Neural cell (in vitro differentiated cells): Measurements from ENCODE around the gene PTCD1. TPM values are rescaled to one million over a fixed set of nuclear protein-coding genes. Genes with fewer than 3 reads are reported as not detected.

Source experiments
- H2AFZ ChIP-seq: fragments of 200-600, 300-800 bp; sonication (generic), shearing (Covaris generic); 2 replicates; pipeline ENCODE4 v1.6.0; 2014; ENCODE audit warnings: low read depth, mild to moderate bottlenecking, antibody characterized with exemption, low read length, moderate library complexity
- H3F3A ChIP-seq: fragments of 200-600 bp; shearing (Covaris generic); 2 replicates; pipeline ENCODE4 v1.6.1; 2016; ENCODE audit warnings: mild to moderate bottlenecking, moderate library complexity, mixed read lengths, antibody characterized with exemption, low read length; ENCODE audit not compliant: insufficient read depth, poor library complexity, severe bottlenecking
- H3K27ac ChIP-seq: fragments of 200-600, 300-800 bp; sonication (generic), shearing (Covaris generic); 2 replicates; pipeline ENCODE4 v1.5.1; 2014; ENCODE audit warnings: mild to moderate bottlenecking, low read length, moderate library complexity
- H3K27me3 ChIP-seq: fragments of 300-800, 200-600 bp; sonication (generic), shearing (Covaris generic); 2 replicates; pipeline ENCODE4 v1.6.0; 2014; ENCODE audit warnings: mild to moderate bottlenecking, low read depth, low read length, moderate library complexity; ENCODE audit not compliant: insufficient read depth
- H3K36me3 ChIP-seq: fragments of 300-800, 200-600 bp; sonication (generic), shearing (Covaris generic); 2 replicates; pipeline ENCODE4 v1.5.1; 2014; ENCODE audit warnings: mild to moderate bottlenecking, antibody characterized with exemption, low read length, moderate library complexity; ENCODE audit not compliant: insufficient read depth
- H3K4me2 ChIP-seq: fragments of 300-800, 200-600 bp; sonication (generic), shearing (Covaris generic); 2 replicates; pipeline ENCODE4 v1.6.0; 2014; ENCODE audit warnings: mild to moderate bottlenecking, low read length
- H3K4me3 ChIP-seq: fragments of 300-800, 200-600 bp; sonication (generic), shearing (Covaris generic); 2 replicates; pipeline ENCODE4 v1.5.1; 2014; ENCODE audit warnings: mild to moderate bottlenecking, low read length, moderate library complexity
- H3K79me2 ChIP-seq: fragments of 200-600 bp; shearing (Covaris generic); replicated peaks from 2 replicates; pipeline ENCODE4 v1.6.0; 2014; ENCODE audit warnings: mild to moderate bottlenecking, low read length, moderate library complexity; ENCODE audit not compliant: insufficient read depth
- H3K9ac ChIP-seq: fragments of 300-800, 200-600 bp; sonication (generic), shearing (Covaris generic); 2 replicates; pipeline ENCODE4 v1.6.1; 2016; ENCODE audit warnings: mild to moderate bottlenecking, low read length, mixed read lengths
- H3K9me2 ChIP-seq: fragments of 200-600 bp; shearing (Covaris generic); 2 replicates; pipeline ENCODE4 v1.6.1; 2016; ENCODE audit warnings: mild to moderate bottlenecking, low read length, mixed read lengths; ENCODE audit not compliant: insufficient read depth
- H3K9me3 ChIP-seq: fragments of 200-600, 300-800 bp; sonication (generic), shearing (Covaris generic); 2 replicates; pipeline ENCODE4 v1.6.1; 2016; ENCODE audit warnings: mild to moderate bottlenecking, mixed run types, low read length, moderate library complexity, mixed read lengths
- H4K20me1 ChIP-seq: fragments of 200-600 bp; shearing (Covaris generic); 2 replicates; pipeline ENCODE4 v1.6.1; 2016; ENCODE audit warnings: mild to moderate bottlenecking, mixed run types; ENCODE audit not compliant: insufficient read depth
- CTCF ChIP-seq: fragments of 450-650 bp; IDR thresholded peaks from 2 replicates; pipeline ENCODE4 v1.5.1; 2014; ENCODE audit warnings: antibody characterized with exemption, mild to moderate bottlenecking, moderate library complexity; ENCODE audit not compliant: poor library complexity, severe bottlenecking
- EP300 ChIP-seq: fragments of 450-650 bp; conservative IDR thresholded peaks from 2 replicates; pipeline ENCODE4 v1.6.1; 2014; ENCODE audit warnings: antibody characterized with exemption, mild to moderate bottlenecking, moderate library complexity; ENCODE audit not compliant: poor library complexity, severe bottlenecking
- EZH2 ChIP-seq: fragments of 200-600, 300-800 bp; shearing (Covaris generic), sonication (generic); IDR thresholded peaks from 2 replicates; pipeline ENCODE4 v1.6.1; 2014; ENCODE audit warnings: antibody characterized with exemption, low read length, borderline replicate concordance, mild to moderate bottlenecking; ENCODE audit not compliant: insufficient read depth, poor library complexity, severe bottlenecking
- MXI1 ChIP-seq: fragments of 450-650 bp; conservative IDR thresholded peaks from 2 replicates; pipeline ENCODE4 v1.6.1; 2014; ENCODE audit warnings: antibody characterized with exemption, mild to moderate bottlenecking; ENCODE audit not compliant: poor library complexity, severe bottlenecking
- POLR2AphosphoS5 ChIP-seq: IDR thresholded peaks from 2 replicates; pipeline ENCODE4 v1.6.1; 2012
- RAD21 ChIP-seq: fragments of 450-650 bp; conservative IDR thresholded peaks from 2 replicates; pipeline ENCODE4 v1.6.1; 2014; ENCODE audit warnings: antibody characterized with exemption, mild to moderate bottlenecking, moderate library complexity
- SMC3 ChIP-seq: fragments of 450-650 bp; conservative IDR thresholded peaks from 2 replicates; pipeline ENCODE4 v1.6.1; 2014; ENCODE audit warnings: antibody characterized with exemption, mild to moderate bottlenecking, moderate library complexity; ENCODE audit not compliant: poor library complexity
- TAF1 ChIP-seq: IDR thresholded peaks from 2 replicates; pipeline ENCODE4 v1.6.1; 2012; ENCODE audit warnings: low read depth
- polyA plus RNA-seq: library from polyadenylated mRNA; depleted of rRNA; stranded (reverse); fragments of >200 nt; gene quantifications from 2 replicates; pipeline ENCODE4 v1.2.3, GENCODE V29; 2014
- TF ChIP-seq, protein P1 (sequence below): IDR thresholded peaks from 2 replicates; pipeline ENCODE4 v1.6.1; 2012; ENCODE audit warnings: borderline replicate concordance

The PTCD1 gene
- polyA plus RNA-seq, 1 donor from 2014 or later, result 4.0 TPM

GRCh38 chr7:99452541-99452940 lies 13.9 kb upstream of the PTCD1 start:
- H3K9me2 ChIP-seq, result no peaks in the 10 kb centered on the region
- H3K9ac ChIP-seq, result no peak overlapping the region
- H2AFZ ChIP-seq, result no peak overlapping the region
- no peaks in the 10 kb centered on the region for H4K20me1 ChIP-seq
- H3K36me3 ChIP-seq, result no peaks in the 10 kb centered on the region
- no peak overlapping the region for H3K4me3 ChIP-seq
- H3K9me3 ChIP-seq, result no peaks in the 10 kb centered on the region
- TF ChIP-seq CTCF (no peak), RAD21 (no peak), POLR2AphosphoS5 (no peak), SMC3 (no peak), EP300 (no peak), MXI1 (no peak), EZH2 (no peak), TAF1 (no peak)
- TF ChIP-seq, protein P1, sequence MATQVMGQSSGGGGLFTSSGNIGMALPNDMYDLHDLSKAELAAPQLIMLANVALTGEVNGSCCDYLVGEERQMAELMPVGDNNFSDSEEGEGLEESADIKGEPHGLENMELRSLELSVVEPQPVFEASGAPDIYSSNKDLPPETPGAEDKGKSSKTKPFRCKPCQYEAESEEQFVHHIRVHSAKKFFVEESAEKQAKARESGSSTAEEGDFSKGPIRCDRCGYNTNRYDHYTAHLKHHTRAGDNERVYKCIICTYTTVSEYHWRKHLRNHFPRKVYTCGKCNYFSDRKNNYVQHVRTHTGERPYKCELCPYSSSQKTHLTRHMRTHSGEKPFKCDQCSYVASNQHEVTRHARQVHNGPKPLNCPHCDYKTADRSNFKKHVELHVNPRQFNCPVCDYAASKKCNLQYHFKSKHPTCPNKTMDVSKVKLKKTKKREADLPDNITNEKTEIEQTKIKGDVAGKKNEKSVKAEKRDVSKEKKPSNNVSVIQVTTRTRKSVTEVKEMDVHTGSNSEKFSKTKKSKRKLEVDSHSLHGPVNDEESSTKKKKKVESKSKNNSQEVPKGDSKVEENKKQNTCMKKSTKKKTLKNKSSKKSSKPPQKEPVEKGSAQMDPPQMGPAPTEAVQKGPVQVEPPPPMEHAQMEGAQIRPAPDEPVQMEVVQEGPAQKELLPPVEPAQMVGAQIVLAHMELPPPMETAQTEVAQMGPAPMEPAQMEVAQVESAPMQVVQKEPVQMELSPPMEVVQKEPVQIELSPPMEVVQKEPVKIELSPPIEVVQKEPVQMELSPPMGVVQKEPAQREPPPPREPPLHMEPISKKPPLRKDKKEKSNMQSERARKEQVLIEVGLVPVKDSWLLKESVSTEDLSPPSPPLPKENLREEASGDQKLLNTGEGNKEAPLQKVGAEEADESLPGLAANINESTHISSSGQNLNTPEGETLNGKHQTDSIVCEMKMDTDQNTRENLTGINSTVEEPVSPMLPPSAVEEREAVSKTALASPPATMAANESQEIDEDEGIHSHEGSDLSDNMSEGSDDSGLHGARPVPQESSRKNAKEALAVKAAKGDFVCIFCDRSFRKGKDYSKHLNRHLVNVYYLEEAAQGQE, result no peak
- no peak overlapping the region for H3K27ac ChIP-seq
- no peak overlapping the region for H3K4me2 ChIP-seq
- no peaks in the 10 kb centered on the region for H3K79me2 ChIP-seq
- H3K27me3 ChIP-seq, result no peaks in the 10 kb centered on the region
- H3F3A ChIP-seq, result no peaks in the 10 kb centered on the region

- Histone ChIP-seq H3K4me3 (no peak overlapping the region), H3F3A (no peaks in the 10 kb centered on the region), H4K20me1 (no peaks in the 10 kb centered on the region), H3K27ac (no peak overlapping the region), H3K9me3 (no peaks in the 10 kb centered on the region), H3K36me3 (no peaks in the 10 kb centered on the region), H3K79me2 (no peaks in the 10 kb centered on the region), H3K9ac (no peak overlapping the region), H3K27me3 (no peaks in the 10 kb centered on the region), H2AFZ (no peak overlapping the region), H3K4me2 (no peak overlapping the region), H3K9me2 (no peaks in the 10 kb centered on the region)
- TF ChIP-seq EP300, result no peak
- no peak for TF ChIP-seq MXI1
Measured at GRCh38 chr7:99451936-99452335, 13.3 kb upstream of the PTCD1 start.

DNA sequence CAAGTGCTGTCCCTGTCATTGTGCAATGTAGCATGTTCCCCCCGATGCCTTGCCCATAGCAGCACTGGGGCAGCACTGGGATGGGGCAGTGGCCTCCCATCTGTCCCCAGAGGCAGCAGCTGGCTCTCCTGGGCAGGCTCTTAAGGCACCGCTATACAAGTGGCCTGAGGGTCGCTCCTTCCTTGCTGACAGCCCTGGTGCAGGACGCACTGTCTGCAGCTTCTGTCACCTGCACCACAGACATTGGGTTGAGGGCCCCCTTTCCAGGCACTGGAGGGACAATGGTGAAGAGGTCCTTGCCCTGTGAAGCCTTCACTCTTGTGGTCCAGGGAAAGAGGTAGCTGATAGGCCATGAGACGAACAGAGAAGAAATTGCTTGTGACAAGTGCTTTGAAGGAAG lies 10.7 kb upstream of the PTCD1 start:
- Histone ChIP-seq H3K9me2 (no peaks in the 10 kb centered on the region), H2AFZ (no peak overlapping the region), H3F3A (no peaks in the 10 kb centered on the region), H3K36me3 (no peaks in the 10 kb centered on the region), H3K9ac (no peak overlapping the region), H3K4me3 (no peak overlapping the region), H3K9me3 (no peaks in the 10 kb centered on the region), H3K27me3 (no peaks in the 10 kb centered on the region), H3K27ac (no peak overlapping the region), H4K20me1 (no peaks in the 10 kb centered on the region), H3K4me2 (no peak overlapping the region), H3K79me2 (no peaks in the 10 kb centered on the region)
- TF ChIP-seq SMC3, result no peak
- TF ChIP-seq CTCF, result no peak
- TF ChIP-seq EZH2, result no peak
- TF ChIP-seq, protein P1, result no peak
- no peak for TF ChIP-seq TAF1
- TF ChIP-seq EP300, result no peak
- no peak for TF ChIP-seq RAD21
- TF ChIP-seq MXI1, result no peak
- no peak for TF ChIP-seq POLR2AphosphoS5
